VCaP (cell line): Measurements from ENCODE around the gene CUL7.

ENCODE experiments used
- H3K27ac ChIP-seq: fragments of 450-650 bp; 2 replicates; pipeline ENCODE4 v1.5.1; 2017
- TF ChIP-seq, protein P1 (sequence below): fragments of 450-650 bp; conservative IDR thresholded peaks from 2 replicates; pipeline ENCODE4 v1.5.1; 2017; ENCODE audit warnings: mild to moderate bottlenecking, moderate library complexity

CUL7 gene

DNA sequence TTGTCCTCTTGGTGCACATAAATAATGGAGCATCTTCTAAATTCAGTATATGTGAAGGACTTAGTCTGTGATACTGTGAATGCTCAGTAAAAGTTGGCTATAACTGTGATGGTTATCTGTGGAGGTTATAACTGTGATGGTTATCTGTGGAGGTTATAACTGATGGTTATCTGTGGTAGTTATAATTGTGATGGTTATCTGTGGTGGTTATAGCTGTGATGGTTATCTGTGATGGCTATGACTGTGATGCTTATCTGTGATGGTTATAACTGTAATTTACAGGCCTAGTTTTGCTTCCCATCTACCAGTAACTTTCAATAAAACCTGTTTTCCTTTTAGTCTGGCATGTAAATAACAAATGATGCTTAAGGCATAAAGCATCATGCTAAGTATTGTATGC, 39.0 kb upstream of the CUL7 start:
- TF ChIP-seq, protein P1, sequence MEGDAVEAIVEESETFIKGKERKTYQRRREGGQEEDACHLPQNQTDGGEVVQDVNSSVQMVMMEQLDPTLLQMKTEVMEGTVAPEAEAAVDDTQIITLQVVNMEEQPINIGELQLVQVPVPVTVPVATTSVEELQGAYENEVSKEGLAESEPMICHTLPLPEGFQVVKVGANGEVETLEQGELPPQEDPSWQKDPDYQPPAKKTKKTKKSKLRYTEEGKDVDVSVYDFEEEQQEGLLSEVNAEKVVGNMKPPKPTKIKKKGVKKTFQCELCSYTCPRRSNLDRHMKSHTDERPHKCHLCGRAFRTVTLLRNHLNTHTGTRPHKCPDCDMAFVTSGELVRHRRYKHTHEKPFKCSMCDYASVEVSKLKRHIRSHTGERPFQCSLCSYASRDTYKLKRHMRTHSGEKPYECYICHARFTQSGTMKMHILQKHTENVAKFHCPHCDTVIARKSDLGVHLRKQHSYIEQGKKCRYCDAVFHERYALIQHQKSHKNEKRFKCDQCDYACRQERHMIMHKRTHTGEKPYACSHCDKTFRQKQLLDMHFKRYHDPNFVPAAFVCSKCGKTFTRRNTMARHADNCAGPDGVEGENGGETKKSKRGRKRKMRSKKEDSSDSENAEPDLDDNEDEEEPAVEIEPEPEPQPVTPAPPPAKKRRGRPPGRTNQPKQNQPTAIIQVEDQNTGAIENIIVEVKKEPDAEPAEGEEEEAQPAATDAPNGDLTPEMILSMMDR, result no peak

GRCh38 chr6:43091436-43091991, 37.9 kb upstream of the CUL7 start:
- H3K27ac ChIP-seq, result peak overlapping the region; percentile 90
- TF ChIP-seq, protein P1, result no peak

More for the DNA sequence above, 39.0 kb upstream of the CUL7 start:
- peak overlapping the region; percentile 90 for H3K27ac ChIP-seq

DNA sequence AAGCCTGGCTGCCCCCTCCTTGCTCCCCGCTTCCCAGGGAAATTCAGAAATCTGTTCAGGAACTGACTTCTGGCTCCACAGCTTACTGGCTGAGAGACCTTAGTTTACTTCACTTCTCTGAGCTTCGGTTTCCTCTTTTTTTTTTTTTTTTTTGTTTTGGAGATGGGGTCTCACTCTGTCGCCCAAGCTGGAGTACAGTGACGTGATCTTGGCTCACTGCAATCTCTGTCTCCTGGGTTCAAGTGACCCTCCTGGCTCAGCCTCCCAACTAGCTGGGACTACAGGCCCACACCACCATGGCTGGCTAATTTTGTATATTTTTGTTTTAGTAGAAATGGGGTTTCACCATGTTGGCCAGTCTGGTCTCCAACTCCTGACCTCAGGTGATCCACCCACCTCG, 37.4 kb upstream of the CUL7 start:
- peak overlapping the region; percentile 90 for H3K27ac ChIP-seq
- TF ChIP-seq, protein P1, result no peak

DNA sequence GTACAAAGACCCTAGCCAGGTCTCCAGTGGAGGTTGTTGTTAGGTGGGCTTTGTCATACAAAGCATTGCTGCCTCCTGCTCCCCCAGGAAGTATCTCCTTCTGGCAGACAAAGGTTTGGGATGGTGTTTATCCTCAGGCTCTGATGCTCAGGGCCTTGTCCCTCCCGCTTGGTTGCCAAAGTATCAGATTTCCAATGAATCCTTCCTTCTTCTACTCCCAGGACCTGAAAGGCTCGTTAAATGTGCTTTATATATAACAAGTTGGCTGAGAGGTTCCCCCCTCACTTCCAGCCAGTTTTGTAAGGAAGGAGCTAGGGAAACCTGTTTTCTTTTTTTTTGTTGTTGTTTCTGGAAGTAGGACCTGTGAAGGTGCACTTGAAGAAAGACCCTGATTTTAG, 36.9 kb upstream of the CUL7 start:
- H3K27ac ChIP-seq, result peak overlapping the region; percentile 90
- TF ChIP-seq, protein P1, result no peak

GRCh38 chr6:43089874-43090558, 36.4 kb upstream of the CUL7 start:
- H3K27ac ChIP-seq, result peak overlapping the region; percentile 90
- TF ChIP-seq, protein P1, result no peak

DNA sequence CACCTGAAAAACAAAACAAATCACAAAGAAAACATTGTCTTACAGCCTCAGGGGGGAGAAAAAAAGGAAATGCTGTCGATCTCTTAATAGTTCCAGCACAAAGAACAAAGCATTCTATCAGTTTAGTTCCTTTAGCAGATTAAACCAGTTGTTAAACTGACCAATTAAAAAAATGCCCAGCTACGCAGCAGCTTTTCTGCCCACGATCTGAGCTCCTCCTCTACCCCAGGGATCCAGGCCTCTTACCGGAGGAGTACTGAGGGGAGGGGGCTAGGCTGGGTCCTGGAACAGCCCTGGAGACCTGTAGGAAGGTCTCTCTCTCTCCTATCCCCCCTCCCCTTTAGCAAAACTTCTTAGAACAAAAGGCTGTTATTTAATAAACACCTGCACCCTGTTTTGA, 35.8 kb upstream of the CUL7 start:
- H3K27ac ChIP-seq, result peak overlapping the region; percentile 90

DNA sequence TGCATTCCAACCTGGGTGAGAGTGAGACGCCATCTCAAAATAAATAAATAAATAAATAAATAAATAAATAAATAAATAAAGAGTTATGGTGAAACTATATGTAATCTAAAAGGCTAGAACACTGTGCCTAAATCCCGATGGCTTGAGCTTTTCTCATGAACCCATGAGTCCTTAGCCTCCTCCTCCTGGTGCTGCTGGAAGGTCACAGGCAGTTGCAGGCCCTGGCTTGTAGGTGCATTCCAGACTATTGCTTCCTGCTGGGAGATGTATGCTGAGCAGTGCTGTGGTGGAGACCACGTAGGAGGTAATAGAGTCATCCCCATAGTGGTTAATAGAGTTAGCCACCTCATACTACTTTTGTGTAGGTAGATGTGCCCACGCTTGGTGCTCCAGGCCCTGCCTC, 35.0 kb upstream of the CUL7 start:
- H3K27ac ChIP-seq, result peak overlapping the region; percentile 90; the same call in 1 of the 2 replicates
- TF ChIP-seq, protein P1, result no peak

More for the DNA sequence above, 35.8 kb upstream of the CUL7 start:
- TF ChIP-seq, protein P1, result no peak
